HG03520 (cell line): Measurements from ENCODE around the gene MTOR.
"Not testable (repeated sequence)": the region's sequence is repeated elsewhere in the genome, so short reads cannot be mapped to it uniquely, and the experiment has no call there.

Experiments used
- ATAC-seq: cut with Tn5 transposase; IDR thresholded peaks from one replicate; pipeline ENCODE4 v1.9.1; 2021; ENCODE audit warnings: mild to moderate bottlenecking, moderate library complexity; ENCODE audit not compliant: unreplicated experiment

The MTOR gene

GRCh38 chr1:11067716-11068599 is 194.4 kb downstream of the MTOR start:
- ATAC-seq, result no peak

GRCh38 chr1:11065796-11066195 is 196.6 kb downstream of the MTOR start:
- no peak for ATAC-seq

- ATAC-seq, result no peak
Observed at GRCh38 chr1:11064942-11065341, 197.4 kb downstream of the MTOR start.

GRCh38 chr1:11063937-11064537 is 198.3 kb downstream of the MTOR start:
- ATAC-seq, result not testable (repeated sequence)

- no peak for ATAC-seq
Observed at GRCh38 chr1:11062965-11063401, 199.4 kb downstream of the MTOR start.

GRCh38 chr1:11061652-11062365 is 200.5 kb downstream of the MTOR start:
- ATAC-seq, result no peak

GRCh38 chr1:11059968-11060830 is 202.2 kb downstream of the MTOR start, which contains the start of gene SRM:
TSS of gene SRM (minus strand) at chr1:11060018. CDS start at chr1:11059943, 75 bp downstream.
- peak; percentile 93 for ATAC-seq

GRCh38 chr1:11059155-11059967 is 203.0 kb downstream of the MTOR start:
- ATAC-seq, result peak; percentile 15

GRCh38 chr1:11058595-11059154 is 203.7 kb downstream of the MTOR start:
- no peak for ATAC-seq

- no peak for ATAC-seq
Observed at GRCh38 chr1:11058026-11058425, 204.3 kb downstream of the MTOR start.

- no peak for ATAC-seq
Observed at GRCh38 chr1:11057477-11057876, 204.9 kb downstream of the MTOR start.
